DND-41 (cell line): ENCODE measurements around the gene RBP4.

Source experiments
- CTCF ChIP-seq: IDR thresholded peaks from 2 replicates; pipeline ENCODE4 v1.5.1; 2012; ENCODE audit warnings: borderline replicate concordance, low read length, moderate library complexity, mild to moderate bottlenecking; ENCODE audit not compliant: poor library complexity, severe bottlenecking; ENCODE audit errors: extremely low read depth
- EZH2 ChIP-seq: IDR thresholded peaks from 3 replicates; pipeline ENCODE4 v1.6.1; 2012; ENCODE audit warnings: borderline replicate concordance, low read depth, mild to moderate bottlenecking, moderate library complexity, low read length, inconsistent platforms; ENCODE audit not compliant: severe bottlenecking

GRCh38 chr10:93566435-93567276 is 34.4 kb downstream of the RBP4 start, which contains the start of gene FFAR4:
- no peak for TF ChIP-seq CTCF
- TF ChIP-seq EZH2 = no peak
